ENCODE data around the gene IMMT.
"Not testable (repeated sequence)": the region's sequence is repeated elsewhere in the genome, so short reads cannot be mapped to it uniquely, and the experiment has no call there.

IMMT gene

GRCh38 chr2:86200564-86200963 lies 5.3 kb upstream of the IMMT start:
- ATAC-seq, DNase-seq: not testable (repeated sequence)

GRCh38 chr2:86199834-86200177 lies 4.5 kb upstream of the IMMT start:
- ATAC-seq = no peak
- DNase-seq = no peak

- DNase-seq = no peak
Measured at GRCh38 chr2:86195808-86196387, 636 bp upstream of the IMMT start.

GRCh38 chr2:86194751-86195054 lies 559 bp downstream of the IMMT start:
- no peak for DNase-seq
- ATAC-seq = no peak

More at GRCh38 chr2:86195808-86196387, 636 bp upstream of the IMMT start:
- no peak for ATAC-seq

- DNase-seq = no peak
- ATAC-seq = no peak
Measured at GRCh38 chr2:86193901-86194567, 1.2 kb downstream of the IMMT start.

- no peak for ATAC-seq
- DNase-seq = no peak
Measured at GRCh38 chr2:86189782-86190416, 5.4 kb downstream of the IMMT start.

- peak; percentile 81 for ATAC-seq
Measured at GRCh38 chr2:86186431-86186830, 8.8 kb downstream of the IMMT start.

GRCh38 chr2:86185517-86186212 lies 9.6 kb downstream of the IMMT start:
- DNase-seq (no peak), ATAC-seq (peak; percentile 26)

More at GRCh38 chr2:86186431-86186830, 8.8 kb downstream of the IMMT start:
- DNase-seq = no peak

GRCh38 chr2:86176597-86176996 lies 18.7 kb downstream of the IMMT start:
- ATAC-seq = no peak
- no peak for DNase-seq

GRCh38 chr2:86175828-86176227 lies 19.4 kb downstream of the IMMT start:
- DNase-seq (no peak), ATAC-seq (no peak)

GRCh38 chr2:86174445-86174844 lies 20.8 kb downstream of the IMMT start:
- ATAC-seq = no peak
- no peak for DNase-seq

GRCh38 chr2:86172610-86173009 lies 22.7 kb downstream of the IMMT start:
- ATAC-seq (no peak), DNase-seq (no peak)

- no peak for DNase-seq
- no peak for ATAC-seq
Measured at GRCh38 chr2:86171295-86171694, 24.0 kb downstream of the IMMT start.

- no peak for ATAC-seq
- DNase-seq = no peak
Measured at GRCh38 chr2:86170449-86170848, 24.8 kb downstream of the IMMT start.

- ATAC-seq (no peak), DNase-seq (no peak)
Measured at GRCh38 chr2:86160156-86160952, 34.9 kb downstream of the IMMT start.

- ATAC-seq (no peak), DNase-seq (no peak)
Measured at GRCh38 chr2:86158286-86158685, 37.0 kb downstream of the IMMT start.

- ATAC-seq = no peak
- DNase-seq = no peak
Measured at GRCh38 chr2:86157009-86157556, 38.2 kb downstream of the IMMT start.

- ATAC-seq = no peak
- DNase-seq = no peak
Measured at GRCh38 chr2:86150502-86150901, 44.8 kb downstream of the IMMT start.

GRCh38 chr2:86147793-86148192 lies 47.5 kb downstream of the IMMT start:
- no peak for DNase-seq
- ATAC-seq = peak; percentile 58

- ATAC-seq (no peak), DNase-seq (no peak)
Measured at GRCh38 chr2:86143926-86144685, 51.2 kb downstream of the IMMT start.

GRCh38 chr2:86143307-86143706 lies 52.0 kb downstream of the IMMT start:
- no peak for ATAC-seq
- no peak for DNase-seq
